Endodermal cell (in vitro differentiated cells): ENCODE data around the gene SLC6A11. TPM values are rescaled to one million over a fixed set of nuclear protein-coding genes. Genes with fewer than 3 reads are reported as not detected.
A peak's percentile ranks its signal among the peaks of the same experiment; 100 is the strongest.

Experiments
- DNase-seq: peaks from one replicate; pipeline ENCODE4 v3.0.0-alpha.2; 2017
- H3K27ac ChIP-seq: 2 replicates; pipeline ENCODE4 v1.5.1; 2013; ENCODE audit warnings: mild to moderate bottlenecking, low read depth, low read length, moderate library complexity
- H3K27me3 ChIP-seq: 2 replicates; pipeline ENCODE4 v1.6.1; 2013; ENCODE audit warnings: mild to moderate bottlenecking, low read length, moderate library complexity; ENCODE audit not compliant: insufficient read depth, control insufficient read depth, poor library complexity, severe bottlenecking
- H3K36me3 ChIP-seq: 2 replicates; pipeline ENCODE4 v1.7.0; 2013; ENCODE audit warnings: mild to moderate bottlenecking, low read length, moderate library complexity; ENCODE audit not compliant: control insufficient read depth, insufficient read depth
- H3K4me1 ChIP-seq: one replicate; pipeline ENCODE4 v1.7.0; 2013; ENCODE audit warnings: low read length; ENCODE audit not compliant: control insufficient read depth, insufficient read depth
- H3K4me3 ChIP-seq: 2 replicates; pipeline ENCODE4 v1.5.1; 2013; ENCODE audit warnings: mild to moderate bottlenecking, low read length, moderate library complexity
- H3K9ac ChIP-seq: 2 replicates; pipeline ENCODE4 v1.6.1; 2013; ENCODE audit warnings: mild to moderate bottlenecking, low read length, moderate library complexity; ENCODE audit not compliant: poor library complexity, severe bottlenecking; ENCODE audit errors: extremely low read depth
- H3K9me3 ChIP-seq: 2 replicates; pipeline ENCODE4 v1.6.1; 2013; ENCODE audit warnings: mild to moderate bottlenecking, low read length, moderate library complexity; ENCODE audit not compliant: control insufficient read depth
- H3K27ac Mint-ChIP-seq: 2 replicates; pipeline ENCODE4 v1.8.0; 2020; ENCODE audit warnings: mixed read lengths
- H3K27me3 Mint-ChIP-seq: 2 replicates; pipeline ENCODE4 v1.8.0; 2021; ENCODE audit warnings: mild to moderate bottlenecking, mixed read lengths; ENCODE audit not compliant: insufficient read depth
- H3K36me3 Mint-ChIP-seq: 2 replicates; pipeline ENCODE4 v1.8.0; 2020; ENCODE audit warnings: low read depth, mixed read lengths
- H3K4me1 Mint-ChIP-seq: 2 replicates; pipeline ENCODE4 v1.8.0; 2020; ENCODE audit warnings: mixed read lengths
- H3K4me3 Mint-ChIP-seq: 2 replicates; pipeline ENCODE4 v1.8.0; 2020; ENCODE audit warnings: mild to moderate bottlenecking, moderate library complexity, mixed read lengths
- H3K9me3 Mint-ChIP-seq: 2 replicates; pipeline ENCODE4 v1.8.0; 2020; ENCODE audit warnings: mild to moderate bottlenecking, mixed read lengths
- CTCF ChIP-seq: fragments of 200-600 bp; sonication (generic); conservative IDR thresholded peaks from 2 replicates; pipeline ENCODE4 v1.5.0; 2021; ENCODE audit warnings: antibody characterized with exemption, mild to moderate bottlenecking
- WGBS, 2 experiments: methylation state at CpG; one replicate each; pipeline versions ENCODE4 v1.1.5 to v1.1.7; 2013; ENCODE audit warnings: missing lambda C conversion rate in 2 of 2, mixed read lengths in 1 of 2; ENCODE audit not compliant: insufficient coverage in 1 of 2, insufficient read length in 1 of 2; 5-methylcytosine and 5-hydroxymethylcytosine counted together
- total RNA-seq, 2 donors: library from RNA; stranded (reverse); fragmentation: NEBNext Ultra II Directional in 1 of 2; extraction: Animal tissue kit (Norgen Biotek cat#: 25700) in 1 of 2; gene quantifications; 2 replicates in 1 of 2; 3 replicates in 1 of 2; pipeline ENCODE4 v1.2.1, GENCODE V29; 2021

SLC6A11 gene
- total RNA-seq, 2 donors from 2014 or later: 0.27 to 0.73 TPM

- TF ChIP-seq CTCF: no peak
- peak; percentile 3 for DNase-seq
- H3K4me3 Mint-ChIP-seq: no peak overlapping the region
- H3K27ac ChIP-seq: no peak overlapping the region
- H3K27me3 ChIP-seq: peaks cover 5% of the 10 kb centered on the region
- no peaks in the 10 kb centered on the region for H3K36me3 ChIP-seq
- H3K9me3 Mint-ChIP-seq: no peaks in the 10 kb centered on the region
- WGBS, 2 experiments: 82 to 100% methylated on average over 2 of the region's 2 CpGs
- no peak overlapping the region for H3K4me3 ChIP-seq
- no peaks in the 10 kb centered on the region for H3K4me1 ChIP-seq
- no peak overlapping the region for H3K9ac ChIP-seq
- H3K4me1 Mint-ChIP-seq: no peaks in the 10 kb centered on the region
- no peaks in the 10 kb centered on the region for H3K9me3 ChIP-seq
- H3K27me3 Mint-ChIP-seq: peaks cover 4% of the 10 kb centered on the region
- H3K36me3 Mint-ChIP-seq: no peaks in the 10 kb centered on the region
- no peak overlapping the region for H3K27ac Mint-ChIP-seq
Measured at GRCh38 chr3:10781981-10782380, 34.0 kb upstream of the SLC6A11 start.

GRCh38 chr3:10783360-10784351 is 32.4 kb upstream of the SLC6A11 start:
- H3K4me3 Mint-ChIP-seq: no peak overlapping the region
- WGBS, 2 experiments: 27 to 43% methylated on average over 3 to 5 of the region's 5 CpGs
- peaks cover 19% of the 10 kb centered on the region for H3K27me3 ChIP-seq
- peaks cover 10% of the 10 kb centered on the region for H3K27me3 Mint-ChIP-seq
- DNase-seq: peak; percentile 75
- H3K27ac ChIP-seq: no peak overlapping the region
- H3K9ac ChIP-seq: no peak overlapping the region
- no peaks in the 10 kb centered on the region for H3K36me3 Mint-ChIP-seq
- peak; percentile 88 for TF ChIP-seq CTCF
- H3K9me3 ChIP-seq: no peaks in the 10 kb centered on the region
- H3K4me1 Mint-ChIP-seq: no peaks in the 10 kb centered on the region
- H3K36me3 ChIP-seq: no peaks in the 10 kb centered on the region
- no peak overlapping the region for H3K27ac Mint-ChIP-seq
- H3K4me3 ChIP-seq: no peak overlapping the region
- H3K9me3 Mint-ChIP-seq: no peaks in the 10 kb centered on the region
- H3K4me1 ChIP-seq: no peaks in the 10 kb centered on the region

GRCh38 chr3:10786640-10787039 is 29.4 kb upstream of the SLC6A11 start:
- Histone ChIP-seq H3K27me3 (peaks cover 28% of the 10 kb centered on the region), H3K4me3 (no peak overlapping the region), H3K4me1 (no peaks in the 10 kb centered on the region), H3K27ac (no peak overlapping the region), H3K36me3 (no peaks in the 10 kb centered on the region), H3K9me3 (no peaks in the 10 kb centered on the region), H3K9ac (no peak overlapping the region)
- Mint-ChIP-seq H3K9me3 (no peaks in the 10 kb centered on the region), H3K4me1 (no peaks in the 10 kb centered on the region), H3K4me3 (no peak overlapping the region), H3K27me3 (peaks cover 21% of the 10 kb centered on the region), H3K36me3 (no peaks in the 10 kb centered on the region), H3K27ac (no peak overlapping the region)
- DNase-seq: no peak
- no peak for TF ChIP-seq CTCF
